Effector CD8-positive, alpha-beta T cell (primary cell): ENCODE measurements around the gene HNRNPU.
A peak's percentile ranks its signal among the peaks of the same experiment; 100 is the strongest.

ENCODE experiments used
- DNase-seq: peaks from one replicate; lab custom pipeline; 2025; lab: John Stamatoyannopoulos, UW

HNRNPU gene

DNA sequence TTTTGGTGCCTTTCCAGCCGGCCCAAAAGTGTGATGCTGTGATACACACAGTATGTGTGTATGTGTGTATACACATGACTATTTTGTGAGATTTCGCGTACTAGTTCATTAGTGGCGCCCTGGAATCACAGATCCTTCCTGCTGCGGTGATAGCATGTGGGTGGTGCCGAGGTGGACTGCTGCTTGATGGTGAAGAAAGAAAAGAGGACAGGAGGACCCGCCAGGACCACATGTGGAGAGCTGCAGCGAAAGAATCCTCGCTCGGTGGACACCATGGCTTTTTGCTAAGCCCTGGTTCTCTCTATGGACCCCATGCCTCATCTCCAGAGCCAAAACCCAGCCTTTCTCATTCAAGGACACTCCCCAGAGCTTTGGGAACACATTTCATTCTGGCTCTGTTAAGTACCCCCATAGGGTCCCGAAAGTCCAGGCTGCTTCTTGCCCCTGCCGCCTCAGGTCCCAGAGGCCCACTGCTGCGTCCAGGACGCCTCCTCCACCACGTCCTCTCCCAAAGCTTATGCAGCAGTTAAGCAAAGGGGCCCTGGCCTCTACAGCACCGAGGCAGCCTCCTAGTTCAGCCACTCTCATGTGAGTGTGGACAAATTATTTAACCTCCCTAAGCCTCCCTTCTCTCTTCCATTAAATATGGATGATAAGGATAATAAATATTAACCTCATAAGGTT is 61.6 kb downstream of the HNRNPU start:
- DNase-seq: no peak

DNA sequence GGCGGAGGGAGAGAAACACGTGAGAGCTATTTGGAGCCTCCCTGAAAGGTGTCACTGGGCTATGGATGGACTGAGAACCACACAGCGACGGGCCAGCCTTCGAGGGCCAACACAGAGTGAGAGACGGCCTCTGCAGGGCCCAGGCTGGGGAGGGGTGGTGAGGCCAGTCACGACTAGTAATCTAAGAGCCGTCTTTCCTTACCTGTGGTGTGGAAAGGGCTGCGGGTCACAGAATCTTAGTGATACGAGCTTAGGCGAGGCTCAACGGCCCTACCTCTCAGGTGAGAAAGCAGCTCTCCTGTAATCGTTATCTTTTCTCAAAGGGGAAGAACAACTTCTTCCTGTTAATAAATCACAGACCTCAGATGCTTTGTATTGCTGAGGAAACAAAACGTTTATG is 62.3 kb downstream of the HNRNPU start:
- DNase-seq: no peak

DNA sequence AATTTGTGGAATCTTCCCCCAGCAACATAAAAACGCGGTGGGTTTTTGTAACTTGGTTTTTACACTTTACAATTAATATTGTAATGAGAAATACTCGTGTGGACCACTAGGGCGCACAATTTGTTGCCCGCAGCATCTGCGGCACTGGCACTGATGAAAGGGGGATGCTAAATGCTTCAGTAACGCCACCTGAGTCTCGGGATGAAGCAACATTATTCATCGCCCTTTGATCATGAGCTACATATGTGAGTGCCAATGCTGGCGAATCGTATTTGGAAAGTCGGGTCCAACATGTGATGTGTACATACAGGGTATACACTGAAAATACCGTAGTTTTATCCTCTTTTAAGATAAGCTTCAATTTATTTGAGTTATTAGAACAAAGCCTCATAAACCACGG is 63.1 kb downstream of the HNRNPU start:
- peak; percentile 29 for DNase-seq

DNA sequence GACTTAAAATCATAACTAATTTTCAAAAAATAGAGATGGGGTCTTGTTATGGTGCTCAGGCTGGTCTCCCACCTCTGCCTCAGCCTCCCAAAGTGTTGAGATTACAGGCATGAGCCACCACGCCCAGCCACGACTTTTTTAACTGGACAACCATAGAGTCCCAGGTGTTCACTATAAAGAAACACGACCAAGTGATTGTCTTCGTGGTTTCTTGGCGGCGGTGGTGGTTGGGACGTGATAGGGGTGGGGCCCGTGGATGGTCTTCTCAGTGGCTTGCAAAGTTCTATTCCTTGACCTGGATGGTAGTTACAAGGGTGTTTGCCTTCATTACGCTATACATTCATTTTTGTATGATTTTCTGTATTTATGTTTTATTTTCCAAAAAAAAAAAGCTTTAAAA is 63.5 kb downstream of the HNRNPU start:
- no peak for DNase-seq
